Panc1 (cell line): ENCODE measurements around the gene AKT1.

Source experiments
- CTCF ChIP-seq: fragments of 450-650 bp; IDR thresholded peaks from 2 replicates; pipeline ENCODE4 v1.5.1; 2017; ENCODE audit warnings: mild to moderate bottlenecking
- POLR2AphosphoS5 ChIP-seq: IDR thresholded peaks from 2 replicates; pipeline ENCODE4 v1.6.1; 2012; ENCODE audit warnings: mild to moderate bottlenecking, low read depth, low read length, moderate library complexity
- TCF7L2 ChIP-seq: IDR thresholded peaks from 2 replicates; pipeline ENCODE4 v1.6.1; 2011; ENCODE audit warnings: mild to moderate bottlenecking, low read depth, low read length, inconsistent platforms

DNA sequence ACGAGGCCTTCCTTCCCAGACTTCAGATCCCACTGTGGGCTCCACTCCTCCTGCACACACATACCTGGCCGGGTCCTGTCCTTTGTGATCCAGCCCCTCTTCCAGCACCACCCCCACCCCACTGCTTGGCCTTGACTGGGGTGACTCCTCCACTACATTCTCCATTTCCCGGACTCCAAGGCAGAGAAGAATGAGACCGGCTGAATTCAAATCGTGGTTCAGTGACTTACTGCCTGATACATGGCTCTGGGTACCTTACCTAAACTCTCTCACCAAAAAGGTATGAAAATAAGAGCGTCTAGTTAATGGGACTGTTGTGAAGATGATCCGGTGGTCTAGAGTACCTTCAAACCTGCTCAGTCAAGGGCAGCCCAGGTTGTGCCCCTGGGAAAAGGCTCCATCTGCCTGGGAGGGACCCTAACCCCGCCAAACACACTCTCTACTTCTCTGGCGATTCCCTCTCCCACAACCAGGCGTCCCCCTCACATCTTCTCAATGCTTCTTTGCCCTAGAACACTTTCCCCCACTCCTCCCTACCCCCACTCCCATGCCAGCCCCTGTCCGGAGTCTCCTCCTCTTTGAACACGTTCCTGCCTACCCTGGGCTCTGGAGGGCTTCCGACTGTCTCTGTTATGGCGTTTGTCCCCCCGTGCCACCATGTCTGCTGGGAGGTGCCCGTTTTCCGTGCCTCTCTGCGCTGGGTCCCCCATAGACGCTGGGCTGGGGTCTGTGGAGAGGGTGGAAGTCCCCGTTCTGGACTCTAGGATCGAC lies 3.9 kb upstream of the AKT1 start:
- peak; percentile 28; the same call in 1 of the 2 replicates for TF ChIP-seq CTCF
- TF ChIP-seq POLR2AphosphoS5: no peak
- no peak for TF ChIP-seq TCF7L2
